K562 (cell line): ENCODE measurements around the gene JDP2. TPM values are rescaled to one million over a fixed set of nuclear protein-coding genes. Genes with fewer than 3 reads are reported as not detected.

Experiments used
- ARID3B ChIP-seq: fragments of 250-450 bp; sonication (Bioruptor Pico); IDR thresholded peaks from 2 replicates; pipeline ENCODE4 v1.4.0; 2020; ENCODE audit warnings: borderline replicate concordance
- CEBPG ChIP-seq, 3 experiments: fragments of 200-800 bp in 1 of 3; sonication (Bioruptor generic) in 1 of 3; sonication (generic) in 1 of 3; formaldehyde crosslinking in 1 of 3; IDR thresholded peaks in 2 of 3; conservative IDR thresholded peaks in 1 of 3; 2 replicates each; pipeline versions ENCODE4 v1.6.1 to v1.8.0; 2016 to 2022; ENCODE audit warnings: missing compliant biosample characterization in 2 of 3, missing genetic modification characterization in 2 of 3, mild to moderate bottlenecking in 1 of 3, missing genetic modification reagents in 1 of 3
- ETS1 ChIP-seq: conservative IDR thresholded peaks from 2 replicates; pipeline ENCODE4 v1.6.1; 2011; ENCODE audit warnings: low read depth, mild to moderate bottlenecking, low read length; ENCODE audit not compliant: control insufficient read depth
- HDAC3 ChIP-seq: fragments of 450-650 bp; IDR thresholded peaks from 2 replicates; pipeline ENCODE4 v1.6.1; 2018; ENCODE audit warnings: borderline replicate concordance, mild to moderate bottlenecking, moderate library complexity; ENCODE audit not compliant: partially characterized antibody
- HSF4 ChIP-seq: fragments of 250-450 bp; sonication (Bioruptor Pico); IDR thresholded peaks from 2 replicates; pipeline ENCODE4 v2.1.2; 2022; ENCODE audit warnings: mild to moderate bottlenecking, moderate library complexity, borderline replicate concordance
- NCOA6 ChIP-seq: fragments of 450-650 bp; IDR thresholded peaks from 2 replicates; pipeline ENCODE4 v1.6.1; 2017; ENCODE audit warnings: mild to moderate bottlenecking
- NR3C1 ChIP-seq: sonication (generic); formaldehyde crosslinking; IDR thresholded peaks from 2 replicates; pipeline ENCODE4 v1.8.1; 2022; ENCODE audit warnings: missing genetic modification reagents
- RAD21 ChIP-seq, 2 experiments: fragments of 250-450 bp in 1 of 2; fragments of 450-650 bp in 1 of 2; sonication (Bioruptor Pico) in 1 of 2; formaldehyde crosslinking in 1 of 2; IDR thresholded peaks in 1 of 2; conservative IDR thresholded peaks in 1 of 2; 2 replicates each; pipeline versions ENCODE4 v1.4.0 to v1.8.0; 2020 to 2022; ENCODE audit warnings: mild to moderate bottlenecking in 2 of 2, moderate library complexity in 1 of 2
- REST ChIP-seq, 2 experiments: fragments of 450-650 bp; formaldehyde crosslinking in 1 of 2; IDR thresholded peaks; 2 replicates each; pipeline versions ENCODE4 v1.4.0 to v1.6.1; 2014 to 2020; ENCODE audit warnings: mild to moderate bottlenecking in 2 of 2, borderline replicate concordance in 1 of 2, low read depth in 1 of 2
- ZBTB1 ChIP-seq: sonication (generic); formaldehyde crosslinking; IDR thresholded peaks from 2 replicates; pipeline ENCODE4 v1.8.1; 2023; ENCODE audit warnings: missing genetic modification reagents, low read depth, mild to moderate bottlenecking, borderline replicate concordance
- ZNF316 ChIP-seq: fragments of 450-650 bp; IDR thresholded peaks from 2 replicates; pipeline ENCODE4 v1.6.1; 2016
- ZNF398 ChIP-seq: fragments of 250-450 bp; sonication (Bioruptor Pico); IDR thresholded peaks from 2 replicates; pipeline ENCODE4 v1.8.0; 2021; ENCODE audit warnings: moderate library complexity, mild to moderate bottlenecking, inconsistent platforms
- polyA plus RNA-seq, 8 experiments: library from polyadenylated mRNA; depleted of rRNA in 4 of 8; stranded (reverse) in 5 of 8; unstranded in 3 of 8; fragments of >200 nt; fragmentation: Nextera tagmentation in 2 of 8; fragmentation: Illumina TruSeq in 1 of 8; extraction: Ambion mirVana in 2 of 8; extraction: Trizol in 1 of 8; gene quantifications; 2 replicates each; pipeline versions ENCODE4 v1.2.1 to v1.2.3, GENCODE V29; 2011 to 2014; ENCODE audit warnings: inconsistent platforms in 1 of 8, missing spikeins in 1 of 8
- total RNA-seq, 7 experiments: library from RNA; depleted of rRNA in 6 of 7; stranded (reverse); fragments of >200 nt in 6 of 7; fragmentation: Illumina TruSeq in 2 of 7; extraction: Trizol in 2 of 7; gene quantifications; 2 replicates each; pipeline versions ENCODE4 v1.2.1 to v1.2.3, GENCODE V29; 2011 to 2021; ENCODE audit warnings: low replicate concordance in 1 of 7

Gene JDP2
- total and polyA plus RNA-seq, 9 of the 15 experiments (the other 6 are each of a cell fraction or from before 2014, with no cell fraction given), result 0.27 to 13.8 (median 3.1) TPM

GRCh38 chr14:75453817-75454434, 26.1 kb downstream of the JDP2 start (continued):
- TF ChIP-seq ZBTB1 (CRISPR knock-in tag) (no peak), ETS1 (no peak), ZNF398 (CRISPR knock-in tag) (no peak), CEBPG (CRISPR knock-in tag; IDR thresholded peaks at IDR 0.05) (no peak), CEBPG (tag; conservative IDR thresholded peaks at IDR 0.05 in 1 of 2, IDR thresholded peaks at IDR 0.05 in 1 of 2) (0 out of 4 replicates have a peak, but pooled peaks of 1 of the 2 experiments have one; percentile 15), NR3C1 (CRISPR knock-in tag) (no peak), NCOA6 (no peak), ARID3B (CRISPR knock-in tag) (no peak), REST (IDR thresholded peaks at IDR 0.05; ENCODE audit: borderline replicate concordance) (peak; percentile 47; the same call in 1 of the 2 replicates), REST (CRISPR knock-in tag; IDR thresholded peaks at IDR 0.05; ENCODE audit: low read depth) (no peak), HSF4 (CRISPR knock-in tag) (no peak), RAD21 (CRISPR knock-in tag; conservative IDR thresholded peaks at IDR 0.05 in 1 of 2, IDR thresholded peaks at IDR 0.05 in 1 of 2) (peak; percentile 19 to 42; a peak in 3 of 4 replicates), HDAC3 (no peak), ZNF316 (no peak)
